Activated naive CD4-positive, alpha-beta T cell treated with anti-CD3 and anti-CD28 coated beads, Interleukin-2, amount 10 ng/mL, durations not matched to agents 5 hours and 36 hours (primary cell): Measurements from ENCODE around the gene SLC22A31. TPM values are rescaled to one million over a fixed set of nuclear protein-coding genes. Genes with fewer than 3 reads are reported as not detected.

ENCODE experiments used
- total RNA-seq, 2 experiments: library from RNA; stranded (reverse); gene quantifications; one replicate each; pipeline ENCODE4 v1.2.3, GENCODE V29; 2021

SLC22A31 gene
- total RNA-seq, result 1 to 10 TPM; 1.5 to 2.6 TPM

DNA sequence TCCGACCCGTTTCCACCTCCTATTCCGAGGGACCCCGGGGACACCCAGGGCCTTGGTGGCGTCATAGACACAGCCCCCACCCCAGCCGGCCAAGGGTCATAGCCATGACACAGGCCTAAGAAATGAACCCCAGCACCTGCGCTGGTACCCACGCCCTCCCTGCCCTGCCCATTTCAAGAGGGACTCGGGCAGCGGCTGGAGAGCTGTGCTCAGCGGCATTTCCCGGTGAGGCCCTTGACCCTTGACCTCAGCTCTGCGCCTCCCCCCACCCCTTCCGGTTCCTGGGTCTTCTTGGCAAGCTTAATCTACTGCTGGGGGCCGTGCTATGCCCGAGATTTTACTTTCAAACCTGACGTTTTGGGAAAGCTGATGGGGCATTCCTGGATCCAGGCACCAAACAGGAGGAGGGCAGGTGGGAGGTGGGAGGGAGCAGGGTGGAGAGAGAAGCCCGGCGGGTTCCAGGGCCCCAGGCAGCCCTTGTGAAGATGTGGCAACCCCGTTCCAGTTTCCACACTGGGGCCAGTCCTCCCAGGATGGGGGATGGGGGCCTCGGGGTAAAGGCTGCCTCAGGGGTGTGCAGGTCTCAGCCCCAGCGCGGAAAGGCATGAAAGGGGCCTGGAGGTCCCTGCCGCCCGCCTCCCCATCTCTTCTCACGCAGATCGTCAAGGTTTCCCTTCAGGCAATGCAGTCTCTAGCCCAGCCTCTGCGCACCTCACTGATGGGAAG is at the start of gene SLC22A31:
SLC22A31 (minus strand) TSS at position 414 of the 726 bp plus-strand sequence; CDS start at position 378, 36 bp downstream.

DNA sequence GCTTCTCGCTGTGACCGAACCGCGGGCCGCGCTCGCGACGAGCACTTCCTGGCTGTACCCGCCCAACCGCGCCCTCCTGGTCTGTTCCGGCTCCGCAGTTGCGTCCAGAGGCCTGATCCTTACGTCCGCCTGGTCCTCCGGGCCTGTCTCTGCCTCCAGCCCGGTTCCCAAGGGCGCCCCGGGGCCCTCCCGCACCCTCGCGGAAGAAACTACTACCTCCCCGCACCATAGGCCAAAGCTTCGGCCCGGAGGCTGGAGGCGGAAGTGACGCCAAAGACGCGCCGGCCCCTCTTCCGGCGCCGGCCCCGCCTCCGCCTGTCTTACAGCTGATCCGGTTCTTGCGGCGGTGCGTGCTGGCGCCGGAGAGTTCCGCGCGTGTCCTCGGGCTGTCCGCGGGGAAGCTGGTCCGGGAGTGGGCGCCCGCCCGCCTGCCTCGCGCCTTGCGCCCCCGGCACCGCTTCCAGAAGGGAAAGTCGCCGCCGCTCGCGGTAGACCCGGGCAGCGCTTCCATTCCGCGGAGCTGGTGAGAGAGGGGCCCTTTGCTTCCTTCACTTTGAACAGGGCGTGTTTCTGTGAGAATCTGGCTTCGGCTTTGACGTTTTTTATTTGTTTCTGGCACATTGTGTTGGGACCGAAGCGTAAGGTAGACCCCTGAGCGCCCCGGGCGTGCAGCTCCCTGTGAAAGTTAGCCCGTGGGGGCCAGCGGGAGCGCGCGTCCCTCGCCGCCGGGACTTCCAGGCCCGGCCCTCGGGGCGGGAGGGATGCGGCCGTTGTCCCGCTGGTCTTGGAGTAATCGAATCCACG is 17.3 kb upstream of the SLC22A31 start, which contains the start of gene ZNF778:
ZNF778 (plus strand) TSS at position 316 of the 804 bp plus-strand sequence. CDS start 3,425 bp downstream, outside the sequence.

DNA sequence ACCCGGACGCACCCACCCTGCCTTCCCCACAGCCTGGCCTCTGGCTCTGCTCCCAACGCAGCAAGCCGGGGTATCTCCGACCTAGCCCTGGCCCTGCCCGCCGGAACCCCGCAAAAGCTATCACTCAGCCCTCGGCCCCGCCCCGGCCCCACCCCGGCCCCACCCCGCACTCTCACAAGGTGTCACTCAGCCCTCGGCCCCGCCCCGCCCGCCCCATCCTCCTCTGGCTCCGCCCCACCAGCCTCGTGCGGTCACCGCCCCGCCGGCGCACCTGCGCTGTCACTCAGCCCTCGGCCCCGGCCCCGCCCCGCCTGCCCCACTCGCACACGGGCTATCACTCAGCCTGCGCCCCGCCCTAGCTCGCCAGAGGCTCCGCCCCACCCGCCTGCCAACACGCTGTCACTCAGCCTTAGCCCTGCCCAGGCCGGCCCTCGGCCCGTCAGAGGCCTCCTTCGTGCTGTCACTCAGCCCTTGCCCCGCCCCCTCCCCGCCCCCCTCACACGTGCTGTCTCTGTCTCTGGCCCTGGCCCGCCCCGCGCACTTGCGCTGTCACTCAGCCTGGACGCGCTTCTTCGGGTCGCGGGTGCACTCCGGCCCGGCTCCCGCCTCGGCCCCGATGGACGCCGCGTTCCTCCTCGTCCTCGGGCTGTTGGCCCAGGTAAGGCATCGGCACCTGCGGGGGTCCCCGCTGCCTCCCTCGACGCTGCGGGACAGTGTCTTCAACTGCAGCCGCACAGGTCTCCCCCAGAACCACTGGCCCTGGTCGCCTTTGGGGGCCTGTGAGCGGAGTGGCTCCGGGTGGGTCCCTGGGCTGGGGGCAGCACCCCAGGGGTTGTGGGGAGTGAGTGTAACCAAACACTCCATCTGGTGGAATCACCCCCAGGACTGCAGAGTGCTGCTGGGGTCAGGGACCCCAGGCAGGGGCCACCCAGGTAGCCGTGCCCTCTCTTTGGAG is 28.8 kb downstream of the SLC22A31 start, which contains the start of gene CDH15:
CDH15 (plus strand) TSS at position 533 of the 955 bp plus-strand sequence; CDS start at position 617, 84 bp downstream.

Other genes starting within 250 kb of the SLC22A31 start
- gene CBFA2T3, start 223.3 kb downstream of the SLC22A31 start, total RNA-seq, result under 1 TPM in 1 of 2 experiments, not detected in 1; 0.08 TPM
- gene ACSF3, start 106.7 kb downstream of the SLC22A31 start, total RNA-seq, result 10 to 100 TPM; 52.6 to 61.2 TPM
- gene CDH15, start 28.8 kb downstream of the SLC22A31 start, total RNA-seq, result not detected
- gene ZNF778, start 17.2 kb upstream of the SLC22A31 start, total RNA-seq, result 1 to 10 TPM; 6.8 to 9.2 TPM